ENCODE data around the gene SPRY4. TPM values are rescaled to one million over a fixed set of nuclear protein-coding genes. Genes with fewer than 3 reads are reported as not detected.

The SPRY4 gene
- total RNA-seq, 1 donor from 2014 or later: 36.9 TPM

DNA sequence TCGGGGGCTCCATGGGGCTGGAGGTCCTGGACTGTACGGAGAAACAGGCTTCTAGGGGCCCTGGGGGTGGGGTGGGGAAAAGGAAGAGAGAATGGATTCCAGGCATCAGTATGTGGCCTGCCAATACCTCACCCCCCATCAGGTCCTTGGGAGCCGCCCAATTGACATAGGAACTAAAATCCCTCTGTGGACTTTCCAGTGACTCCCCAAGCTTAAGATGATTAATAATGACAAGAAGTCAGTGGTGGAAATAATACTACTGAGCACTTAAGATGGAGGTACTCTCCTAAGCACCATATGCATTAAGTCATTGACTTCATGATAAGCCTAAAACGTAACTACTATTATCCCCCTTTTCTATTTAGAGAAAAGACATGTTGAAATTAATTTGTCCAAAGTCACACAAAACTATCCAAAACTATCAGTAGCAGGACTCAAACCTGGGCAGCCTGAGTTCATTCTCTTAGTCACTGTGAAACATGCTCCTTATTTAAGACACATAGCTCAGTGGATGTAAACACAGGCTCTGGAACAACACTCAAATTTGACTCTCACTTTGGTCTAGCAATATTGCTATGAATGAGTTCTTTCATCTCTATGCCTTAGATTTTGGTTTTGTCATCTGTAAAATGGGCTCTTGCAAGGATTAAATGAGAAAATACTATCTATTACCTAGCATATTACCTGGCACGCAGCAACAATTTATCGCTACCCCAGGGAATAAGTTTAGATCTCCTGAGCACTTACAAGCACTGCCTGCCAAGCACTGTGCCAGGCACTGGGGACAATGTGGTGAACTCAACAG, 9.5 kb downstream of the SPRY4 start:
- no peak overlapping the region for H3K4me3 ChIP-seq (ENCODE audit: low read depth, low read length)
- no peaks in the 10 kb centered on the region for H3K27me3 ChIP-seq (ENCODE audit: control insufficient read depth, insufficient read depth, low read length)
- H3K36me3 ChIP-seq (ENCODE audit: control insufficient read depth, insufficient read depth, low read length): peaks cover 3% of the 10 kb centered on the region
- TF ChIP-seq, protein P1, sequence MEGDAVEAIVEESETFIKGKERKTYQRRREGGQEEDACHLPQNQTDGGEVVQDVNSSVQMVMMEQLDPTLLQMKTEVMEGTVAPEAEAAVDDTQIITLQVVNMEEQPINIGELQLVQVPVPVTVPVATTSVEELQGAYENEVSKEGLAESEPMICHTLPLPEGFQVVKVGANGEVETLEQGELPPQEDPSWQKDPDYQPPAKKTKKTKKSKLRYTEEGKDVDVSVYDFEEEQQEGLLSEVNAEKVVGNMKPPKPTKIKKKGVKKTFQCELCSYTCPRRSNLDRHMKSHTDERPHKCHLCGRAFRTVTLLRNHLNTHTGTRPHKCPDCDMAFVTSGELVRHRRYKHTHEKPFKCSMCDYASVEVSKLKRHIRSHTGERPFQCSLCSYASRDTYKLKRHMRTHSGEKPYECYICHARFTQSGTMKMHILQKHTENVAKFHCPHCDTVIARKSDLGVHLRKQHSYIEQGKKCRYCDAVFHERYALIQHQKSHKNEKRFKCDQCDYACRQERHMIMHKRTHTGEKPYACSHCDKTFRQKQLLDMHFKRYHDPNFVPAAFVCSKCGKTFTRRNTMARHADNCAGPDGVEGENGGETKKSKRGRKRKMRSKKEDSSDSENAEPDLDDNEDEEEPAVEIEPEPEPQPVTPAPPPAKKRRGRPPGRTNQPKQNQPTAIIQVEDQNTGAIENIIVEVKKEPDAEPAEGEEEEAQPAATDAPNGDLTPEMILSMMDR (IDR thresholded peaks at IDR 0.05; ENCODE audit: insufficient read depth, low read length, poor library complexity, severe bottlenecking): no peak
- DNase-seq (ENCODE audit: low read depth): no peak

DNA sequence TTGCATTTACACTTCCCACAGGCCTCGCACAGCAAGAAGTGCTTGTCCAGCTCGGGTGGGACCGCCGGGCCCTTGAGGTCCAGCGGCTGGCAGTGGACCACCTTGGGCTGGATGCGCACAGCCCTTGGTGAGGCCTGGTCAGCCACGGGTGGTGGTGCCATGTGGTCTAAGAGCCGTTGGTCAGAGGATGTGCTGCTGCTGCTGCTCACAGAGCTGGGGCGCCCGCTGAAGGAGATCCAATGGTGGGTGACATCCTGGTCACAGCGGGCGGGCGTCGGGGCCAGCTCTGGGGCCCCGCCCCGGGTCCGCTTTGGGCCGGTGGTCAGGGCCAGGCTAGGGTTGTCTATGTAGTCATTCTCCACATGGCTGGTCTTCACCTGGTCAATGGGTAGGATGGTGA, 10.2 kb downstream of the SPRY4 start:
- TF ChIP-seq, protein P1 (IDR thresholded peaks at IDR 0.05; ENCODE audit: insufficient read depth, low read length, poor library complexity, severe bottlenecking): no peak
- Histone ChIP-seq H3K27me3 (ENCODE audit: control insufficient read depth, insufficient read depth, low read length) (no peaks in the 10 kb centered on the region), H3K36me3 (ENCODE audit: control insufficient read depth, insufficient read depth, low read length) (peaks cover 3% of the 10 kb centered on the region), H3K4me3 (ENCODE audit: low read depth, low read length) (no peak overlapping the region)
- DNase-seq (ENCODE audit: low read depth): no peak

DNA sequence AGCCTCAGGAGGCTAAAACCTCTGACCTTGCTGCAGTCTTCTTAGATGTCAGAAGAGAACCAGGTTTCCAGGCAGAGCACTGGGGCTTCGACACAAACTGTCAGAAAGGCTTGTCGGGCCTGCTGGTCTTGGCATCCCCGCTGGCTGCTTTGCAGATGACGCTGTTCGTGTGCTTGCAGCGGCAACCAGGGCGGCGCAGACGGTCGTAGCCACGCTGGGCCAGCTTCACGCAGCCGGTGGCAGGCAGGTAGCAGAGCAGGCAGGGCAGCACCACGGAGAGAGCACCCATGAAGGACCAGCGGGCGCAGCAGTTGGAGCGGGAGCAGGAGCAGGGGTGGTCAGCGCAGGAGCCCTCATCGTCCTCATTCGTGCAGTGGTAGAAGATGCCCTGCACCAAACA, 10.7 kb downstream of the SPRY4 start:
- no peaks in the 10 kb centered on the region for H3K27me3 ChIP-seq (ENCODE audit: control insufficient read depth, insufficient read depth, low read length)
- no peak for DNase-seq (ENCODE audit: low read depth)
- H3K36me3 ChIP-seq (ENCODE audit: control insufficient read depth, insufficient read depth, low read length): peaks cover 3% of the 10 kb centered on the region
- H3K4me3 ChIP-seq (ENCODE audit: low read depth, low read length): no peak overlapping the region
- TF ChIP-seq, protein P1 (IDR thresholded peaks at IDR 0.05; ENCODE audit: insufficient read depth, low read length, poor library complexity, severe bottlenecking): no peak

DNA sequence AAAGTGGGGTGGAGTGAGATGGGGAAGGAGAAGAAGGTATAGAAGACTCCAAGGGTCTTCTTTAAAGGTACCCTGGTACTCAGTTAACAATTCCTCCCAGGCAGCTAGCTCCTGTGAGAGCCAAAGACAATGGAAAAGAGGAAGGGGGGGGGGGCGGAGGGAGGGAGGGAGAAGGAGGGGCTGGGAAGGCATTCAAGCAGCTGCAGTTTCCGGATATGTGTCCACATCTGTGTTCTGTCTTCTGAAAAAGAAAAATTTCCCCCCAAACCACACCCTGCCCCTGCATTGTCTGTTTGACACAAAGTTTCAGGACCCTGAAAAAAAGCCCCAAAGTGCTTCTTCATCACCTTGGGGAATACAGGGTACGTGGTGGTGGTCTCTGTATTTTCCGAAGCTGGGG, 11.1 kb downstream of the SPRY4 start:
- TF ChIP-seq, protein P1 (IDR thresholded peaks at IDR 0.05; ENCODE audit: insufficient read depth, low read length, poor library complexity, severe bottlenecking): no peak
- H3K36me3 ChIP-seq (ENCODE audit: control insufficient read depth, insufficient read depth, low read length): peaks cover 3% of the 10 kb centered on the region
- no peak for DNase-seq (ENCODE audit: low read depth)
- no peak overlapping the region for H3K4me3 ChIP-seq (ENCODE audit: low read depth, low read length)
- H3K27me3 ChIP-seq (ENCODE audit: control insufficient read depth, insufficient read depth, low read length): no peaks in the 10 kb centered on the region

DNA sequence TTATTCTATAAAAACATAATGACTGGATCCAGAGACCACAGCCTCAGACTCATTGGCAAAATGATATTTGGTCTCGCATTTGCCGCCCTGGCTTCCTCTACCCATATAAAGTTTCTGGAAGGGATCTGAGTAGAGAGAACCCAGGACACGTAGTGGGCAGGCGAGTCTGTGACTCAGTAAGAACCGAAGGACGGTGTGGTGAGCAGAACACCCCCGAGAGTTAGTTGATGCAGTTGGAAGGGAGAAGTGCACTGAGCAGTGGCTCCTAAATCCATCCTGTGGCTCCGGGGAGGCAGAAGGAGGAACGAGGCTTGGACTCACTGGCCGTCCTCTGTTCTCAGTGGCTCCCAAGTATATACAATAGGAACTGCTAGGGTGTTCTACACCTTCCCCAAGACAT, 11.5 kb downstream of the SPRY4 start:
- H3K4me3 ChIP-seq (ENCODE audit: low read depth, low read length): no peak overlapping the region
- TF ChIP-seq, protein P1 (IDR thresholded peaks at IDR 0.05; ENCODE audit: insufficient read depth, low read length, poor library complexity, severe bottlenecking): no peak
- H3K36me3 ChIP-seq (ENCODE audit: control insufficient read depth, insufficient read depth, low read length): peaks cover 3% of the 10 kb centered on the region
- no peak for DNase-seq (ENCODE audit: low read depth)
- H3K27me3 ChIP-seq (ENCODE audit: control insufficient read depth, insufficient read depth, low read length): no peaks in the 10 kb centered on the region

DNA sequence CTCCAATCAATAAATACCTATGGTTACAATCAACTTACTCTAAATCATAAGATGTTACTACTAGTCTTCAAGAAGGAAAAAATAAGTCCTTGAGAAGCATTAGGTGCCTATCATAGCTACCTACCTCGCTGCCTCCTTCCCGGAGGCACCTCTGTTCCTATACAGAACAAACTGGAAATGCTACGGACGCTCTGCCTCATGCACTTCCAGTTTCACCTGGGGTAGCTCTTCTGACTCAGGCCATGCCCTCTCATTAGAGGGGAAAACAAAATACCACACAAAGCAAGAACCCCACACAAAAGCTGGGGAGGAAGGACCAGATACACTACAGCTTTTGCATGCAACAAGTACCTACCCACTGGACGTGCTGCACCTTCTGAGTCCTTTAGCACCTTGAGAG, 12.4 kb downstream of the SPRY4 start:
- H3K36me3 ChIP-seq (ENCODE audit: control insufficient read depth, insufficient read depth, low read length): peaks cover 3% of the 10 kb centered on the region
- TF ChIP-seq, protein P1 (IDR thresholded peaks at IDR 0.05; ENCODE audit: insufficient read depth, low read length, poor library complexity, severe bottlenecking): no peak
- no peak overlapping the region for H3K4me3 ChIP-seq (ENCODE audit: low read depth, low read length)
- DNase-seq (ENCODE audit: low read depth): no peak
- no peaks in the 10 kb centered on the region for H3K27me3 ChIP-seq (ENCODE audit: control insufficient read depth, insufficient read depth, low read length)

Data from kidney epithelial cell (primary cell).